GM10847 (cell line): ENCODE results near the gene SPOPL.

Experiments used
- POLR2A ChIP-seq: IDR thresholded peaks from 2 replicates; pipeline ENCODE4 v1.6.1; 2011; ENCODE audit not compliant: insufficient read length; ENCODE audit errors: extremely low read depth

SPOPL gene

GRCh38 chr2:138490673-138491494 lies 10.7 kb upstream of the SPOPL start:
- no peak for TF ChIP-seq POLR2A

GRCh38 chr2:138491495-138491862 lies 10.1 kb upstream of the SPOPL start:
- TF ChIP-seq POLR2A = no peak

GRCh38 chr2:138492160-138492559 lies 9.4 kb upstream of the SPOPL start:
- TF ChIP-seq POLR2A = no peak

GRCh38 chr2:138493334-138493733 lies 8.2 kb upstream of the SPOPL start:
- no peak for TF ChIP-seq POLR2A

- no peak for TF ChIP-seq POLR2A
Observed at GRCh38 chr2:138494265-138494966, 7.2 kb upstream of the SPOPL start.

- no peak for TF ChIP-seq POLR2A
Observed at GRCh38 chr2:138495384-138495783, 6.2 kb upstream of the SPOPL start.

- TF ChIP-seq POLR2A = no peak
Observed at GRCh38 chr2:138496096-138496651, 5.4 kb upstream of the SPOPL start.

- no peak for TF ChIP-seq POLR2A
Observed at GRCh38 chr2:138497294-138497693, 4.3 kb upstream of the SPOPL start.

- TF ChIP-seq POLR2A = no peak
Observed at GRCh38 chr2:138499684-138500083, 1.9 kb upstream of the SPOPL start.

- TF ChIP-seq POLR2A = no peak
Observed at GRCh38 chr2:138500592-138501424, 762 bp upstream of the SPOPL start.

GRCh38 chr2:138502255-138503086 lies 901 bp downstream of the SPOPL start:
- no peak for TF ChIP-seq POLR2A

GRCh38 chr2:138503087-138503442 lies 1.5 kb downstream of the SPOPL start:
- TF ChIP-seq POLR2A = no peak

- TF ChIP-seq POLR2A = no peak
Observed at GRCh38 chr2:138503652-138504051, 2.1 kb downstream of the SPOPL start.

- no peak for TF ChIP-seq POLR2A
Observed at GRCh38 chr2:138504092-138504491, 2.5 kb downstream of the SPOPL start.
